ELR (cell line): ENCODE data around the gene NDUFAF8.

Experiments
- DNase-seq: peaks from one replicate; pipeline ENCODE4 v3.0.0-alpha.2; 2015; ENCODE audit warnings: low read depth

The NDUFAF8 gene

DNA sequence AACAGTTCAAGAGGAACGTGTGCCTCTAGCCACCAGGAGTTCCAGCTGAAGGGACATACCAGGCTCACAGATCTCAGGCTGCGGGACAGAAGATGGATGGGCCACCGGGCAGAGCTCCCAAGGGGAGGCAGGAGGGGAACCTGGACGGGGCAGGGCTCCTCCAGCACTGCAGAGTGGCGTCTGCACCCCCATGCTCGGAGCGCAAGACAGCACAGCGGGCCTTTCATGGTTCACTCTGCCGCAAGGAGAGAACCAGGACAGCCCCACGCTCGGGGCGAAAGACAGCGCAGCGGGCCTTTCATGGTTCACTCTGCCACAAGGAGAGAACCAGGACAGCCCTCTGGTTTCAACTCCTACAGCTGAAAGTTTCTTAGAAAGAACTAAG lies 35.3 kb downstream of the NDUFAF8 start:
- no peak for DNase-seq

DNA sequence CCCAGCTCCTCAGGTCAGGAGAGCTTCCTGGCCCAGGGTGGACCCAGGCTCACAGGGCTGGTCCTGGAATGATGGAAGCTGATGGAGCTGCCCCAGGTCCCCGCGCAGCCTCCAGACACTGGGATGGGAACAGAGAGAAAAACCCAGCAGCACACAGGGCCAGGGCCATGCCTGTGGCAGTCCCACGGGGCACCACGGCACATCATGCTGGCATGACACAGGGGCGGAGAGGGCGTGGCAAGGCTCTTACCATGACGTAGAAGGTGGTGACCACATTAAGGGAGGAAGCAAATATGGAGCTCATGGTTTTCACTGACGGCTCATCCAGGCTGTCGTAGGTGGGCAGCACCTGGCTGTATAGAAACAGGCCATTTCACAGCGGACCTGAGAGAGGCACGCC lies 37.7 kb downstream of the NDUFAF8 start:
- no peak for DNase-seq

DNA sequence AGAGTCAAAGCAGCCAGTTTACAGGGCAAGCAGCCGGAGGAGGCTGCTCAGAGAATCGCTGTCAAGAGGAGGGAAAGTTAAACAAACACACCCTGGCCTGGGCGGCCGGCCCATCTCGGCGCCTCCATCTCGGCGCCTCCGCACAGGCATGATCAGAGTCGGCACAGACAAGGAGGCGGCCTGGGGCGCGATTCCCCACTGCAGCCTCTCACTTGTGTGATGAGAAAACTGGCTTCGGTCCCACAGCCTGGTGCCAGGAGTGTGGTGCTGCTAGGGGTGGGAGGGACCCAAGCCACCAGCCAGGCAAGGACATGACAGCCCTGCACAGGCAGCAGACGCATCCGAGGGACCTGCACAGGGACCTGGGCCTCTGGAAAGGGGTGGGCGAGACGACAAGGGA lies 38.3 kb downstream of the NDUFAF8 start:
- no peak for DNase-seq

DNA sequence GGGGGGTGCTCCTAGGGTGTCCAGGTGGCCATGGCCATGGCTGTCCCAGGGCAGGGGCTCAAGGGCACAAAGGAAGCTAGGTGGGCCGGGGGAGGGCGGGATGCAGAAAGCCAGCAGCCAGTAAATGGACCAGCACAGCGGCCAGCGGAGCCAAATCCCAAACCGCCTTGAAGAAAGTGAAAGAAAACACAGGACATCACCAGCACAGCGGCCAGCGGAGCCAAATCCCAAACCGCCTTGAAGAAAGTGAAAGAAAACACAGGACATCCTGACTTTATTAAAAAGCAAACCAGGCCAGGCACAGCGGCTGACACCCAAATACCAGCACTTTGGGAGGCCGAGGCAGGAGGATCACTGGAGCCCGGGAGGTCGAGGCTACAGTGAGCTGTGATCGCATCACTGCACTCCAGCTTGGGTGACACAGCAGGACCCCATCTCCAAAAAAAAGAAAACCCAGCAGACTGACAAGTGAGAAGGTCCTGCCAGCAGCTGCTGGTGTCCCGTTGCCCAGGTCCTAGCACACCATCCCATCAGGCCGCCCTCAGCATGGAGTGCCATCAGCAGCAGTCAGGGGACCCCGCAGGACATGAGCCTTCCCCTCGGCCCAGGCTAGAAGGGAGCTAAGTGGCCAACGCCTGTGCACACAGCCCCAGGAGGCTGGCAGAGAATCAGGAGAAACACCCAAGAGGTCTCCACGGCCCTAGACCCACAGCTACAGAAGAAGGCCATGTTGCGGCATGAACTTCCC lies 39.0 kb downstream of the NDUFAF8 start:
- DNase-seq, result no peak

DNA sequence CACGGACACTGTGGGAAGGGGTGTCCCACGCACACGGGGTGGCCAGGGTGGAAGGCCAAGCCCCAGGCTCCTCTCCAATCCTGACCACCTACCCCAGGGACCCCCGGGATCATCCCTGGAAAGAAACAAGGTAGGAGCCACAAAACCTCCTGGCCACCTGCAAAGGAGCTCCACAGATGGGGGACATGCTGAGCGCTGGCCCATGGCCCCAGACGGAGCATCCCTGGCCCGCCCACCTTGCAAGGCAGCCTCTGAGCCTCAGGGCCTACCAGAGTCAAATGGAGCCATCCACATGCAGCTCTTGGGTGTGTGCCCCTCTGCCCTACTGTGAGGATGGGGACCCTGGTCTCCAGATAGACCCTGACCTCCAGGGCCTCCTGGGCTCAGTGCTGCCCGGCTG lies 39.7 kb downstream of the NDUFAF8 start:
- DNase-seq, result no peak

DNA sequence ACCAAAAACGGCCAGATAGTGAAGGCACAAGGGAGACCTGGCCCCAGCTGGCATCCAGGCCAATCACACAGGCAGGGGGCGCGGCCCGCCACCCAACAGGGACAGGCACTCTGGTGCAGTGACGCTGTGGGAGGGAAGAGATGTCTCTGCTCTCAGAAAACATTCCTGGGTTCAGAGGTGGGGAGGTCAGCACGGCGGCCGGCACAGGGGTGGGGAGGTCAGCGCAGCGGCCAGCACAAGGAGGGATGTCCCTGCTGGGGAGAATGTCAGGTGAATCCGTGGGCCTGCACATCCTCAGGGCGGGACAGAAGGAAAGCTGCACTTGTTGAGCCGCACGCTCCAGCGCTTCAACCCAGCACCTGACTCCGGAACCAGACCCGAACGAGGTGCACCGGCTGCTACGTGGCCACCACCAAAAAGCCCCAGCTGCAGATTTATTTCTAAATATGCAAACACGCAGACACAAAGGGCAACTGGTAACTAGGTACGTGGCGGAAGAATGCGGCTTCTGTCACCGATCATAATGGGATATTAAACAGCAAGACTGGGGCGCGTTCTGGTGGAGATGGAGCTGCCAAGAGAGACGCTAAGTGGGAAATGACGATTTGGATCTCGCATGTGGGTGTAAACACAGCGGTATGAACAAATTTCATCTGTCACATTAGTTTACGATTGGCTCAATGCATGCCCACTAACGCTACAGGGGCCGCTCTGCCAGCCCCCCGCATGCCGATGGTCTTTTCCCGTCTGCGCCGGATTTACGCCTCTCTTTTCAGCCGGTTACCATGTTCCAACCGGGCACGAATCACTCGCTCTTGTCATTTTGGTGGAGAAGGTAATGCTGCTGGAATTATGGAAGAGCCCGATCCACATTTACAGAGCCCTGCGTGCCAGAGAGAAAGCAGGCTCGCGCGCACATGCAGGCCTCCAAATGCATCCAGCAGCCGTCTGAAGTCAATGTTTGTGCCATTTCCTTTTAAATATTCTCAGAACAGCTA lies 40.5 kb downstream of the NDUFAF8 start:
- no peak for DNase-seq

DNA sequence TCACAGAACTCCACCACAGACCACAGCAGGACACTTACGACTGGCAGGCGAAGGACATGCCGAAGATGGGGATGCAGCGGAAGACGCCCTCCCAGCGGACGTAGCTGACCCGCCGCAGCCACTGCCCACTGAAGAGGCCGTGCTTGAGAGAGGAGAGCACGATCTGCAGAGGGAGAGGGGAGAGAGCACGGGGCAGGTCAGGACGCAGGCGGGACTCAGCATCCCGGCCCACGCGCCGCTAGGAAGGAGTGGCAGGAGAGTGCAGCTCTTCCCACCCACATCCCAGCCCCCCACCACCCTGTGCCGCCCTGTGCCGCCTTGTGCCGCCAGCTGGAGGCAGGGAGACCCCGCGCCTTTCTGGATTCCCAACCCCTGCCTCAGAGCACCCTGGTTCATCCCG lies 41.5 kb downstream of the NDUFAF8 start:
- no peak for DNase-seq

DNA sequence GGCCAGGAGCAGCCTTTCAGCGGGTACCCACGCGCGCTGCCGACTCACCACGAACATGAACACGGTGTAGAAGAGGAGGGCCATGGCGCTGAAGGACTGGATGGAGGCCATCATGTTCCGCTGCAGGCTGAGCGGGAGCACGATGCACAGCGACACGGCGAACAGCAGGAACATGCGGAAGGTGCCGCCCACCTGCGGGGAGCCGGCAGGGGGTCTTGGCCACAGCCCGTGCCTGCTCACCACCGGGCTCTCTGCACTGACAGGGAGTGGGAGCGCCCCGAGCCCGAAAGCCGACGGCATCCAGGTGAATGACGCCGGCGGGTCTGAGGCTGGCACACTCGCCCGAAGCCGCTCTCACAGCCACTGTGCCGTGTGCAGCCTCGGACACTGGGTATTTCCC lies 43.0 kb downstream of the NDUFAF8 start:
- DNase-seq, result no peak

DNA sequence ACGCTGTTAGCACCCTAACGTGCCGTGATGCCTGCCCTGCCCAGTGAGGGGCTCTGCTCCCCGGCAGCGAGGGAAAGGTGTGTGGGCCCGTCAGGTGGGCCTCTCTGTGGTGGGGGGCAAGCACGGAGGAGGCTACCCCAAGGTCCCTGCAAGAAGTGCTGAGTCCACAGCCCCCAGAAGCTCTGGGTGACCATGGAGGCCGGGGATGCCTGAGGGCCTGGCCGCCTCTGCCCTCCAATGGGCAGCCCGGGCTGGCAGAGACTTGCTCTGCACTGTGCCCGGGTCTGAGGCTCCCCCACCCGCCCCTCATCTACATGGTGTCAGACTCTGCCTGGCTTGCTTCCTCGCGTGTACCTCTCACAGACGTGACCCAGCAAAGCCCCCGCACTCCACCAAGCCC lies 43.8 kb downstream of the NDUFAF8 start:
- DNase-seq, result no peak

DNA sequence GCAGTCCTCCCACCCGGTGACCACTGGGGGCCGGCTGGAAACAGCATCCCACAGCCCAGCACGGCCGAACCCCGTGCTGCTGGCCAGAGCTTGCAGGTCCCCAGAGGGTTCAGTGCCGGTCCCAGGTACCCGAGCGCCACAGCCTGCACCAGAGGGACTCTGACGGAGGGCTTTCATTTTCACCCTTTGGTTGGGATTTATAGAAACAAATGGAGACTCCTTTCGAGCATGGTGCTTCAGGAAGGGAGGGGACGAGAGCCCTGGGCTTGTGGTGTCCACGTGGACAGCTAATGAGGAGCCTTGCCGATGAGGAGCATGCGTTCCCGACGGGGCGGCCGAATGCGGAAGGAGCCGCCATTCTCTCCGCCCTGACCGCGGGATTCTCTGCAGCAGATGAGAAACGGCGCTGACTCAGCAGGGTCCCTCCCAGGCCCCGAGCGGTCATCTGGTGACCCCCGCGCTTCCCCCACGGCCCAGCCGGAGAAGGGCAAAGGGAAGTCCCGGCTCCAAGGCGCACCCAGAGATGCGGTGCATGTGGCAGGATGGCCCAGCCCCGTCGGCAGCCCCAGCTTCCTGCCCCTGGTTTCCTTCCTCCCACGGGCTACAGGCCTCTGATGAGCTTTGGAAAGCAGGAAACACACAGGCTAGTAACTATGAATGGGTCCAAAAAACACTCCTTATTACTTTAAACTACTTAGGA lies 46.2 kb downstream of the NDUFAF8 start:
- peak; percentile 49 for DNase-seq

DNA sequence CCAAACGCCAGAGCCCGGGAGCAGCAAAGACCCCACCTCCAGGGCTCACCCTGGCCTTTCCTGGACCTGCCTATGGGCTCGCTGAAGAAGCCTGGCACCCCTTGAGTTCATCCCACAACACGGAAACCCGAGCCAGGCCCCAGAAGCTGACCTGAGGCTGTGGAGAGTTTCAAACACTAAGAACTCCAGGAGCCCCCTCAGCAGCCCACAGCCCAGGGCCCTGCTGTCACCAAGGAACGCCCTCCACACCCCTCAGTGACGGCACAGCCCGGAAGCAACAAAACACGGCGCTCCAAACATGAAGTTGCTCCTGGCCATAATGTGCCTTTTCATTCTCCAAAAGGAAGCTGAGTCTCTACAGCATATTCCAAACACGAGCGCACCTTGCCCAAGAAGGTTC lies 46.8 kb downstream of the NDUFAF8 start:
- DNase-seq, result no peak

DNA sequence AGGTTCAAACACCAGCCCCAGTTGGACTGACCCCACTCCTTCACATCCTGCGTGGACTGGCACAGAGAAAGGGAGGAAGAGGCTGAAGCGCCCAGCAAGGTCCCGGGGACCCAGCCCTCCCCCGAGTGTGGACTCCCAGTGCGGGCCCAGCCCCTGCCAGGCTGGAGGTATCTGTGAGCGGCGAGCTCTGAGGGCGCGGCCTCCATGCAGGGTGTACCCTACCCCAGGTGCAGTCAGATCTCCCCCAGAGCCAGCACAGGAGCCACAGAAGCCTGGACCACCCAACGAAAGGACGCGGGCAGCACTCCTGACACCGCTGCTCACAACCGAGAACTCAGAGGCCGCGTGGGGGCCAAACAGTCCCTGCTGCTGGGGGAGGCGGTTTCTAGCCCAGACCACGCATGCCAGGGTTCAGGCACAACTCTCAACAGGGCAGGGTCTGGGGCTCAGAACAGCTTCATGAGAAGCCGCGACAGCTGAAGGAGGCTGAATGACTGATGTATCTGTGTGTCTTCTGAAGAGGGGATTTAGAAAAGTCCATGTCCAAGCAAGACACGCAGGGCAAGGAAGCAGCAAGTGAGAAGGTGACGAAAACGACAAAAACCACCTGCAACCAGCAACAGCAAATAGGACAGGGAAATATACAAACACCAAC lies 47.5 kb downstream of the NDUFAF8 start:
- no peak for DNase-seq

DNA sequence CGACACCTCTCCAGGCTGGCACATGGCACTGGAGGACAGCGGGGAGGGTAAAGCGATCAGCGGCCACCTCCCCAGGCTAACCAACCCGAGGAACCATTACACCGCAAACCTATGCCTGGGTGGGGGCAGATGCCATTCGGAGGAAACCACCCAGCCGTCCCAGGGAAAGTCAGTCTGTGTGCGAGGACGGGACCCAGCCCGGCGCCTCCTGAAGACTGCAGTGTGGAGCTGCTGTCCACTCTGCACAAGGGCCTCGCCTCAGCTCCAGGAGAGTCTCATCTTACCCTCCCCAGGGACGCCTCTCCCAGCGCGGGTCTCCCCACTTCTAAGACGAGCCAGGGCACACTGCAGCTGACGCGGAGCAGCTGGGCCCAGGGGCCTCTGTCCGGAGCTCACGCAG lies 48.0 kb downstream of the NDUFAF8 start:
- no peak for DNase-seq

DNA sequence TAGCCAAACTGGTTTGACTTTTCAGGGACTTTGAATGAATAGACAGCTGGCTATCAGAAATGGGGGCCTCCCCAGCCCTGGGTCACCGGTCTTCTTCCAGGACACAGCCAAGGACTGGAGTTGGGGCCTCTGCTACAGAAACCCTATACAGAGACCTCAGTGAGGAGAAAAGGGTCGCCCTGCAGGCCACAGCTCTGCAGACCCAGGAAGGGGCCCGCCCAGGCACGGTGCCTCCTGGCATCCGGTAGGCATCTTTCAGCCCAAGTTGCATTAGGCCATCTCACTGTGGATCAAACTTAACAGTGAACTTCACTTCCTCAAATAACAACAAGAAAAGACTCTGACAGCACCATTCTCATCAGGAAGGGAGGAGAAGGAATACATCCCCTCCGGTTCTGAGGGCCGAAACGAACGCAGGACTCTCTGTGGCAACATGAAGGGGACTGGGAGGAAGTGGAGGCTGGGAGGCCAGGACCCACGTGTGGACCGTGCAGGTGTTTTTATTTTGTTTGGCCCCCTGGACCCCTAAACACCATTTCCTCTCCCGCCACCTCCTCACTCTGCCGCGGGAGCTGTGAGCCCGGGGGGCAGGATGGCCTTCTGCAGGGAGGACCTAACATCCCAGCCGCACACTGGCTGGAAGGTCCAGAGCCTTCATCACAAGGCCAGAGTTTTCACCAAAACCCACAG lies 48.8 kb downstream of the NDUFAF8 start:
- no peak for DNase-seq

DNA sequence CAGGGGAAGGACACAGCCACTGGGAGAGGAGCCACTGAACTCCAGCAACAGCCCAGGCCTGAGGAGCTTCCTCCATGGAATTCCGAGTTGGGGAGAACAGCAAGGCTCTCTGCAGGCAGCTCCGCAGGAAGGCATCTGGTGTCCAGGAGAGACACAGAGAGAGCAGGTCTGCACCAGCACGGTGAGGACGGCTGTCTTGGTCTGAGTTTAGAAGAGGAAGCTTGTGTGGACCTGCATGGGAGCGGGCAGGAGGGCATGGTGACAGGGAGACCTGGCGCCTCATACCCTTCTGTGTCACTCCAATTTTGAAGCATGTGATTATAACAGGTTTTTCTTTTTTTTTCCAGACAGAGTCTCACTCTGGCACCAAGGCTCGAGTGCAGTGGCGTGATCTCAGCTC lies 49.6 kb downstream of the NDUFAF8 start:
- no peak for DNase-seq

DNA sequence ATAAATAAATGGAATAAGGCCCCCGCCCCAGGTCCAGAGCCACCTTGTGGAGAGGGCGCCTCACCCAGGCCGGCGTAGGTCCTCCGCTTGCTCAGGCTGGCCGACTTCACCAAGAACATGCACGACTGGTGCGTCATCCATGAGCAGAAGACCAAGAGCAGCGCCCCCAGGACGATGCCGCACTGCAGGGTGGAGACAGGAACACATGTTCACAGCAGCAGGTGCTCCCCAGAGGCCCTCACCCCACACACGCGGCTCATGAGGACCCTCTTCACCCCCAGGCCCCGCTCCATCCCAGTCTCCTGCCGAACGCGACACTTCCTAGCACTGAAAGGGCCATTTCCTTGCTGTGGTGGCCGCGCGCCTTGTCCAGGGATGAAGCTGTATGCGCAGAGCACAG lies 50.5 kb downstream of the NDUFAF8 start:
- no peak for DNase-seq

DNA sequence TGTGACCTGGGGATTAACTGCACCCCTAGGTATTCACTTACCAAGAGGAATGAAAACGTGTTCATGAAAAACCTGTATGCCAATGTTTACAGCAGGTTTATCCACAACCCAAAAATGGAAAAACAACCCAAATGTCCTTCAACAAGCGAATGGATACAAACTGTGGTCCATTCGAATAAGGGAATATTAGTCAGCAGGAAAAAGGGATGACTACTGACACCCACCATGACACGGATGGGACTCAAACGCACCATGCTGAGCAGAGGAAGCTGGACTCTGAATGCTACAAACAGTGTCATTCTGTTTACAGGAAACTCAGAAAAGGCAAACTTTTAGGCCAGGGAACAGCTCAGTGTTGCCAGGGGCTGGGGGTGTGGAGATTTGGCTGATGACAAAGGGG lies 51.1 kb downstream of the NDUFAF8 start:
- no peak for DNase-seq
